Esophagus muscularis mucosa (tissue), 3 donors: ENCODE measurements around the gene DCP1A.

Experiments used
- EP300 ChIP-seq: sonication (generic); formaldehyde crosslinking; IDR thresholded peaks from one replicate; pipeline ENCODE4 v1.6.1; 2017; ENCODE audit warnings: antibody characterized with exemption
- POLR2AphosphoS5 ChIP-seq, 2 donors: sonication (generic); formaldehyde crosslinking; IDR thresholded peaks; one replicate each; pipeline ENCODE4 v1.6.1; 2017; ENCODE audit warnings: antibody characterized with exemption in 2 of 2

DNA sequence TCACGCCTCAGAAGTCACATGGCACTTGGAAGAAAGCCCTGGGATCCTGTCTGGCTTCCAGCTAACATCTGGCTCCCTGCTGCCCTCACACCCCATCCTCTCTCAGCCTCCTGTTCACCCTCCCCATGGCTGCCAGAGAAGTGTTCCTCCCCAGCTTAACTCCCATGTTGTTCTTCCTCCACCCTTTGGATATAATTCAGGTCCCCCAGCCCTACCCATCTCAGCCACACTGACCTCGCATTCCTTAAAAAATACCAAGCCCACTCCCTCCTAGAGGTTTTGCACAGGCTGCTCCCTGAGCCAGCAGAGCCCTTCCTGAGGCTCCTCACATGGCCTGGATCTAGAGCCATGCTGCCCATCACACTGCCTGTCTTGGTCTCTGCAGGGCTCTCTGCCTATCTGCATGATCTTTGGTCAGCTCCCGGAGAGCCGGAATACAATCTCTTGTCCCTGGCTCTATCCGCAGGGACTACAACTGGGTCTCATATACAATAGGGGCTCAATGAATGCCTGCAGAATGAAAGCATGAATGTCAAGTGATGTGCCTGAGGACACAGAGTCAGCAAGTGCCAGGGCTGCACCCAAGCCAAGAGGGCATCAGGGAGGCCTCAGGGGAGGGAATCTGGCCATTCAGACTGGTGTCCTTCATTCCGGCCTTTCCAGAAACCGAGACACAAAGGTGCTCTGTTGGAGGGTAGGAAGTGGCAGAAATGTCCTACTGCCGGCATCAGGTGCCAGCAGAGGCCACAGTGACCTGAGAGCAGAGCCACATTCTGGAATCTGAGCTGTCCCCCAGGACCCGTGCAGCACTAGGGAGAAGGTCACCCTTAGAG, 87.7 kb downstream of the DCP1A start:
- TF ChIP-seq EP300 (no peak), POLR2AphosphoS5 (IDR thresholded peaks at IDR 0.05) (no peak)
